HL-60 (cell line): ENCODE results near the gene ATP6V1B1.

Experiments used
- DNase-seq, 2 experiments: peaks; one replicate each; pipeline ENCODE4 v3.0.0-alpha.2; 2010 to 2020; ENCODE audit warnings: low read depth in 1 of 2, low spot score in 1 of 2
- H3K27ac ChIP-seq: fragments of 250-450 bp; sonication (Bioruptor Pico); replicated peaks from 2 replicates; pipeline ENCODE4 v1.5.1; 2020; ENCODE audit warnings: mild to moderate bottlenecking, moderate library complexity
- H3K27me3 ChIP-seq: fragments of 250-450 bp; sonication (Bioruptor Pico); 2 replicates; pipeline ENCODE4 v1.5.1; 2021; ENCODE audit warnings: mild to moderate bottlenecking, moderate library complexity; ENCODE audit not compliant: insufficient read depth, poor library complexity, severe bottlenecking
- H3K4me3 ChIP-seq: replicated peaks from 2 replicates; pipeline ENCODE4 v1.5.1; 2011; ENCODE audit warnings: mild to moderate bottlenecking, control low read depth, low read length; ENCODE audit not compliant: insufficient read depth
- GABPA ChIP-seq: IDR thresholded peaks from 2 replicates; pipeline ENCODE4 v1.6.1; 2012; ENCODE audit warnings: low read depth
- POLR2AphosphoS5 ChIP-seq: IDR thresholded peaks from 2 replicates; pipeline ENCODE4 v1.6.1; 2012; ENCODE audit warnings: low read depth
- SPI1 ChIP-seq: IDR thresholded peaks from 2 replicates; pipeline ENCODE4 v1.6.1; 2012; ENCODE audit warnings: low read depth, mild to moderate bottlenecking, borderline replicate concordance
- TF ChIP-seq, protein P1 (sequence below): IDR thresholded peaks from 2 replicates; pipeline ENCODE4 v1.6.1; 2012; ENCODE audit warnings: low read depth; ENCODE audit not compliant: insufficient replicate concordance
- TF ChIP-seq, protein P2 (sequence below): IDR thresholded peaks from one replicate; pipeline ENCODE4 v1.5.1; 2011; ENCODE audit warnings: low read length, control low read depth, inconsistent platforms; ENCODE audit not compliant: insufficient read depth

Gene ATP6V1B1

DNA sequence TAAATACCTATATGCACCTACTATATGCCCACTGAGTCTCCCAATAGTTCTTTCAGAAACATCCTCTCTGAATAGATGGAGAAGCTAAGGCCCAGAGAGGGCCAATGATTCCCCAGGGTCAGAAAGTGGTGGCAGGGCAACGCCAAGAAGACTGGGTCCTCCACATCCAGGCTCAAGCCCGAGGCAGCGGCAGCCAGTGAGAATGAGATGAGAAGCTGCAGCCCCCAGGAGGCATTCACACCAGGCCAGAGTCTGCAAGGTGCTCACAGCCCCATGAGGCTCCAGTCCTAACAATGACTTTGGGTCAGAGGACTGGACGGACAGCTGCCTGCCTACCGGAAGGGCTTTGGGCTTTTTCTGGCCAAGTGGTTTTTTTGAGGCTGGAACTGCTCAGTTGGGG, 55.4 kb downstream of the ATP6V1B1 start:
- Histone ChIP-seq H3K27ac (no peak overlapping the region), H3K4me3 (no peak overlapping the region), H3K27me3 (no peaks in the 10 kb centered on the region)
- no peak for DNase-seq
- TF ChIP-seq POLR2AphosphoS5 (no peak), GABPA (no peak), SPI1 (no peak)
- TF ChIP-seq, protein P1, sequence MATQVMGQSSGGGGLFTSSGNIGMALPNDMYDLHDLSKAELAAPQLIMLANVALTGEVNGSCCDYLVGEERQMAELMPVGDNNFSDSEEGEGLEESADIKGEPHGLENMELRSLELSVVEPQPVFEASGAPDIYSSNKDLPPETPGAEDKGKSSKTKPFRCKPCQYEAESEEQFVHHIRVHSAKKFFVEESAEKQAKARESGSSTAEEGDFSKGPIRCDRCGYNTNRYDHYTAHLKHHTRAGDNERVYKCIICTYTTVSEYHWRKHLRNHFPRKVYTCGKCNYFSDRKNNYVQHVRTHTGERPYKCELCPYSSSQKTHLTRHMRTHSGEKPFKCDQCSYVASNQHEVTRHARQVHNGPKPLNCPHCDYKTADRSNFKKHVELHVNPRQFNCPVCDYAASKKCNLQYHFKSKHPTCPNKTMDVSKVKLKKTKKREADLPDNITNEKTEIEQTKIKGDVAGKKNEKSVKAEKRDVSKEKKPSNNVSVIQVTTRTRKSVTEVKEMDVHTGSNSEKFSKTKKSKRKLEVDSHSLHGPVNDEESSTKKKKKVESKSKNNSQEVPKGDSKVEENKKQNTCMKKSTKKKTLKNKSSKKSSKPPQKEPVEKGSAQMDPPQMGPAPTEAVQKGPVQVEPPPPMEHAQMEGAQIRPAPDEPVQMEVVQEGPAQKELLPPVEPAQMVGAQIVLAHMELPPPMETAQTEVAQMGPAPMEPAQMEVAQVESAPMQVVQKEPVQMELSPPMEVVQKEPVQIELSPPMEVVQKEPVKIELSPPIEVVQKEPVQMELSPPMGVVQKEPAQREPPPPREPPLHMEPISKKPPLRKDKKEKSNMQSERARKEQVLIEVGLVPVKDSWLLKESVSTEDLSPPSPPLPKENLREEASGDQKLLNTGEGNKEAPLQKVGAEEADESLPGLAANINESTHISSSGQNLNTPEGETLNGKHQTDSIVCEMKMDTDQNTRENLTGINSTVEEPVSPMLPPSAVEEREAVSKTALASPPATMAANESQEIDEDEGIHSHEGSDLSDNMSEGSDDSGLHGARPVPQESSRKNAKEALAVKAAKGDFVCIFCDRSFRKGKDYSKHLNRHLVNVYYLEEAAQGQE = no peak
- TF ChIP-seq, protein P2, sequence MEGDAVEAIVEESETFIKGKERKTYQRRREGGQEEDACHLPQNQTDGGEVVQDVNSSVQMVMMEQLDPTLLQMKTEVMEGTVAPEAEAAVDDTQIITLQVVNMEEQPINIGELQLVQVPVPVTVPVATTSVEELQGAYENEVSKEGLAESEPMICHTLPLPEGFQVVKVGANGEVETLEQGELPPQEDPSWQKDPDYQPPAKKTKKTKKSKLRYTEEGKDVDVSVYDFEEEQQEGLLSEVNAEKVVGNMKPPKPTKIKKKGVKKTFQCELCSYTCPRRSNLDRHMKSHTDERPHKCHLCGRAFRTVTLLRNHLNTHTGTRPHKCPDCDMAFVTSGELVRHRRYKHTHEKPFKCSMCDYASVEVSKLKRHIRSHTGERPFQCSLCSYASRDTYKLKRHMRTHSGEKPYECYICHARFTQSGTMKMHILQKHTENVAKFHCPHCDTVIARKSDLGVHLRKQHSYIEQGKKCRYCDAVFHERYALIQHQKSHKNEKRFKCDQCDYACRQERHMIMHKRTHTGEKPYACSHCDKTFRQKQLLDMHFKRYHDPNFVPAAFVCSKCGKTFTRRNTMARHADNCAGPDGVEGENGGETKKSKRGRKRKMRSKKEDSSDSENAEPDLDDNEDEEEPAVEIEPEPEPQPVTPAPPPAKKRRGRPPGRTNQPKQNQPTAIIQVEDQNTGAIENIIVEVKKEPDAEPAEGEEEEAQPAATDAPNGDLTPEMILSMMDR = no peak

DNA sequence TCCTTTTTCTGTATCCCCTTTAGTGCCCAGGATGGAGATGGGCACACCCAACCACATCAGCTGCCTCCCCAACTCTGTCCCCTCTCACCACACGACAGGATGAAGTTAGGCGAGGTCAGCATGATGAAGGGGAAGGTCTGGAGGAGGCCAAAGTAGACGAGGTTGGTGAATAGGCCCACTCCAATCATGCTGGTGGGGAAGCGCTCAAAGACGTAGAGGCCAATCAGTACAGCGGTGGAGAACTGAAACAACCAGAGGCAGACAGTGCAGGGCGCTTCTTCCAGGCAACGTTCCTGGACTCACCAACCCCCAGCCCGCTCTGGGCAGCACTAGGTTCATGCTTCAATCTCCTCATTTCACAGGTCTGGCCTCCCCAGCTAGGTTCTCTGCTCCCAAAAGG, 56.0 kb downstream of the ATP6V1B1 start:
- TF ChIP-seq SPI1 (no peak), POLR2AphosphoS5 (no peak), GABPA (no peak)
- TF ChIP-seq, protein P2 = no peak
- TF ChIP-seq, protein P1 = no peak
- H3K4me3 ChIP-seq = no peak overlapping the region
- no peaks in the 10 kb centered on the region for H3K27me3 ChIP-seq
- DNase-seq = no peak
- no peak overlapping the region for H3K27ac ChIP-seq

DNA sequence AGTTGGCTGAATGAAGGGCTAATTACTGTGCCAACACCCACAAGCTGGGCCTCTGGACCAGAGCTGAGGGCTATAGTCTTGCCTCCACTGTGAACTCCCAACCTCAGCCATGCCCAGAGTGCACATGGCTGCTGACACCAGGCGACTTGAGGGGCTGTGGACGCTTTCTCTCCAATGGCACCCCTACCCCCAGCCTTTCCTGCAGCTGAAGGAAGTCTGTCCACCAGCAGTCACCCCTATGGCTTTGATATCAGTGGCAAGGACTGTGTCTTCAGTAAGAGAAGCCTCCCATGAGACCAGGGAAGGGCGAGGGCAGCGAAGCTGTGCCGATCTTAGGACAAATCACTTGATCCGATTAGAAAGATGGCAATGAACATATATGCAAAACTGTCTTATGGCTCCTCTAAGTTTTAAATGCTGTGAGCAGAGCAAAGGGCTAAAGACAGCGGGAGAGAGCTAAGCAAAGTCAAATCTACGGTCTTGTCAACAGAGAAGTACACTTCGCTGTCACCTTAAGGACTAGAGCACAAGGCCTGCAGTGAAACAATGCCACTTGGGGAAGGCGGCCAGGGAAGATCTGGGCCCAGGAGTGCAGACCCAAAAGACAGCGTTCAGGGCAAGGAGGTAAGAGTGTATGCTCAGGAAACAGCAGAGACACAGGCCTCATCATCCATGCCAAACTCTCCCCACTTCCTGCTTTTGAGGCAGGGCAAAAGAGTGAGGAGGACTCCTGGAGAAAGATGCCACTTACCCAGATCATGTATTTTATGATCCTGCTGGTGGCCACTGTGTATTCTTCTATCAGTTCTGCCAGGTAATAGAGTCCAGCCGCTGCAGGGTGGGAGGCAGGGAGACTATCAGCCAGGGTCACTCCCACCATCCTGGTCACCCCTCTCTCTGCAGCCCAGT, 57.5 kb downstream of the ATP6V1B1 start:
- peak overlapping the region; percentile 75 for H3K27ac ChIP-seq

DNA sequence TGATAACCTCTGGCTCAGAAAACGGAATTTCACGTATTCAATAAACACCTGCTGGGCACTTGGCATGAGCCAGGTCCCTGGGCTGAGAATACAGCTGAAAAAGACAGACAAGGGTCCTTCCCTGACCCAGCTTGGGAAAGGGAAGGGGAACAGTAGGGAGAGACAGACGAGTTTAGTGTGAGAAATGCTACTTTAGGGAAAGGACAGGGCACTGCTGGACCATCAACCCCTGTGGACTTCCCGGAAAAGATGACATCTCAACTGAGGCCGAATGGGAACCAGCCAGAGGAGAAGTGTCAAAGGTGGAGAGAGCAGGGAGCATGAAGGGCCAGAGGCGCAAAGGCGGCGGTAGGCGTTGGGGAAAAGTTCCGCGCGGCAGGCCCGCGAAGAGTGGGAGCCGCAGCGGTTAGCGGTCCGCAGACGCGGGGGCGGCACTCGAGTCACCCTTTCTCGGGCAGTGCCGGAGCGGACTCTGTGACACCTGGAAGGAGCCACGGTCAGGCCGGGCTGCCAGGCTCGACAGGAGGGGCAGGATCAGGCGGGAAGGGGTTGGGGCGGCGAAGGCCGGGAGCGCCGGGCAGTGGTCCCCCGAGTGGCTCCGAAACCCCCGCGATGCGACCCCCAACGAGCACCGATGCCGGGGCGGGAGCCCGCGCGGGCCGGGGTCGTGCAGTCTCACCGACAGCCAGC, 58.5 kb downstream of the ATP6V1B1 start:
- DNase-seq = peak in 1 of 2 experiments; percentile 25
- Histone ChIP-seq H3K4me3 (peak overlapping the region; percentile 96), H3K27ac (peak overlapping the region; percentile 75), H3K27me3 (no peaks in the 10 kb centered on the region)
- TF ChIP-seq, protein P2 = no peak
- peak; percentile 26; the same call in 1 of the 2 replicates for TF ChIP-seq SPI1

More for the DNA sequence above, 57.5 kb downstream of the ATP6V1B1 start:
- peak overlapping the region; percentile 96 for H3K4me3 ChIP-seq
- TF ChIP-seq SPI1 = peak; percentile 63; the same call in 1 of the 2 replicates
- no peak for TF ChIP-seq POLR2AphosphoS5
- H3K27me3 ChIP-seq = no peaks in the 10 kb centered on the region
- DNase-seq = peak in 1 of 2 experiments; percentile 14
